ENCODE results near the gene ENOSF1. TPM values are rescaled to one million over a fixed set of nuclear protein-coding genes. Genes with fewer than 3 reads are reported as not detected.

ENOSF1 gene
- total RNA-seq, 4 donors from 2014 or later = 77.6 to 191 (median 132) TPM

GRCh38 chr18:681985-682384, 30.4 kb downstream of the ENOSF1 start:
- Histone ChIP-seq H3K27me3 (no peaks in the 10 kb centered on the region), H3K36me3 (peaks cover 0 to 54% (median 0%) of the 10 kb centered on the region in 3 donors), H3K4me3 (no peak overlapping the region), H3K4me1 (no peaks in the 10 kb centered on the region), H3K9me3 (no peaks in the 10 kb centered on the region), H3K27ac (no peak overlapping the region)
- no peak for DNase-seq
- no peak for TF ChIP-seq POLR2A (IDR thresholded peaks at IDR 0.05)
- TF ChIP-seq CTCF (IDR thresholded peaks at IDR 0.05) = no peak

- Histone ChIP-seq H3K27ac (no peak overlapping the region), H3K4me1 (no peaks in the 10 kb centered on the region)
These were observed 32.0 kb downstream of the ENOSF1 start for GRCh38 chr18:680392-680791.

GRCh38 chr18:679516-679915, 32.9 kb downstream of the ENOSF1 start:
- Histone ChIP-seq H3K36me3 (peaks cover 0 to 63% (median 0%) of the 10 kb centered on the region in 3 donors), H3K27ac (no peak overlapping the region), H3K4me1 (no peaks in the 10 kb centered on the region)

More at GRCh38 chr18:680392-680791, 32.0 kb downstream of the ENOSF1 start:
- TF ChIP-seq CTCF (IDR thresholded peaks at IDR 0.05) (no peak), POLR2A (IDR thresholded peaks at IDR 0.05) (no peak)
- H3K36me3 ChIP-seq = peaks cover 0 to 55% (median 0%) of the 10 kb centered on the region in 3 donors
- no peaks in the 10 kb centered on the region for H3K9me3 ChIP-seq
- H3K4me3 ChIP-seq = no peak overlapping the region
- H3K27me3 ChIP-seq = no peaks in the 10 kb centered on the region
- DNase-seq = no peak

GRCh38 chr18:678482-679182, 33.8 kb downstream of the ENOSF1 start:
- Histone ChIP-seq H3K27me3 (no peaks in the 10 kb centered on the region), H3K27ac (no peak overlapping the region), H3K9me3 (no peaks in the 10 kb centered on the region), H3K4me3 (no peak overlapping the region), H3K36me3 (peaks cover 0 to 72% (median 0%) of the 10 kb centered on the region in 3 donors), H3K4me1 (no peaks in the 10 kb centered on the region)
- no peak for TF ChIP-seq POLR2A (IDR thresholded peaks at IDR 0.05)
- no peak for TF ChIP-seq CTCF (IDR thresholded peaks at IDR 0.05)
- no peak for DNase-seq

More at GRCh38 chr18:679516-679915, 32.9 kb downstream of the ENOSF1 start:
- TF ChIP-seq POLR2A (IDR thresholded peaks at IDR 0.05) (no peak), CTCF (IDR thresholded peaks at IDR 0.05) (no peak)
- Histone ChIP-seq H3K9me3 (no peaks in the 10 kb centered on the region), H3K4me3 (no peak overlapping the region), H3K27me3 (no peaks in the 10 kb centered on the region)
- DNase-seq = no peak

- Histone ChIP-seq H3K27ac (no peak overlapping the region), H3K36me3 (peaks cover 0 to 73% (median 4%) of the 10 kb centered on the region in 3 donors)
- DNase-seq = no peak
These were observed 34.5 kb downstream of the ENOSF1 start for GRCh38 chr18:677951-678381.

More at GRCh38 chr18:677951-678381, 34.5 kb downstream of the ENOSF1 start:
- Histone ChIP-seq H3K4me3 (no peak overlapping the region), H3K27me3 (no peaks in the 10 kb centered on the region), H3K9me3 (no peaks in the 10 kb centered on the region), H3K4me1 (no peaks in the 10 kb centered on the region)
- TF ChIP-seq CTCF (IDR thresholded peaks at IDR 0.05) (no peak), POLR2A (IDR thresholded peaks at IDR 0.05) (no peak)

Data from Peyer's patch (tissue), 4 donors.